ENCODE results near the gene HNRNPDL.

HNRNPDL gene

GRCh38 chr4:82452026-82452425 lies 21.8 kb upstream of the HNRNPDL start:
- TF ChIP-seq POLR2AphosphoS5 (IDR thresholded peaks at IDR 0.05; ENCODE audit: low read depth) (no peak), SPI1 (IDR thresholded peaks at IDR 0.05; ENCODE audit: borderline replicate concordance, low read depth) (no peak), GABPA (IDR thresholded peaks at IDR 0.05; ENCODE audit: low read depth) (no peak), REST (IDR thresholded peaks at IDR 0.05; ENCODE audit: insufficient replicate concordance, low read depth) (no peak), CTCF (IDR thresholded peaks at IDR 0.05; ENCODE audit: insufficient read depth, low read length) (no peak)
- Histone ChIP-seq H3K27me3 (ENCODE audit: insufficient read depth, poor library complexity, severe bottlenecking) (no peaks in the 10 kb centered on the region), H3K27ac (replicated peaks) (no peak overlapping the region), H3K4me3 (replicated peaks; ENCODE audit: insufficient read depth, low read length) (no peak overlapping the region)
- DNase-seq (ENCODE audit: low read depth in 1 of 2, low spot score in 1 of 2): no peak

GRCh38 chr4:82450966-82451755 lies 20.9 kb upstream of the HNRNPDL start:
- H3K4me3 ChIP-seq (replicated peaks; ENCODE audit: insufficient read depth, low read length): no peak overlapping the region
- no peak overlapping the region for H3K27ac ChIP-seq (replicated peaks)
- TF ChIP-seq SPI1 (IDR thresholded peaks at IDR 0.05; ENCODE audit: borderline replicate concordance, low read depth) (no peak), GABPA (IDR thresholded peaks at IDR 0.05; ENCODE audit: low read depth) (no peak), REST (IDR thresholded peaks at IDR 0.05; ENCODE audit: insufficient replicate concordance, low read depth) (no peak), POLR2AphosphoS5 (IDR thresholded peaks at IDR 0.05; ENCODE audit: low read depth) (no peak), CTCF (IDR thresholded peaks at IDR 0.05; ENCODE audit: insufficient read depth, low read length) (no peak)

GRCh38 chr4:82447886-82448285 lies 17.6 kb upstream of the HNRNPDL start:
- no peak for DNase-seq (ENCODE audit: low read depth in 1 of 2, low spot score in 1 of 2)
- Histone ChIP-seq H3K27ac (replicated peaks) (no peak overlapping the region), H3K4me3 (replicated peaks; ENCODE audit: insufficient read depth, low read length) (no peak overlapping the region), H3K27me3 (ENCODE audit: insufficient read depth, poor library complexity, severe bottlenecking) (no peaks in the 10 kb centered on the region)
- TF ChIP-seq SPI1 (IDR thresholded peaks at IDR 0.05; ENCODE audit: borderline replicate concordance, low read depth): no peak
- TF ChIP-seq POLR2AphosphoS5 (IDR thresholded peaks at IDR 0.05; ENCODE audit: low read depth): no peak
- TF ChIP-seq GABPA (IDR thresholded peaks at IDR 0.05; ENCODE audit: low read depth): no peak
- no peak for TF ChIP-seq CTCF (IDR thresholded peaks at IDR 0.05; ENCODE audit: insufficient read depth, low read length)
- no peak for TF ChIP-seq REST (IDR thresholded peaks at IDR 0.05; ENCODE audit: insufficient replicate concordance, low read depth)

More at GRCh38 chr4:82450966-82451755, 20.9 kb upstream of the HNRNPDL start:
- DNase-seq (ENCODE audit: low read depth in 1 of 2, low spot score in 1 of 2): no peak
- no peaks in the 10 kb centered on the region for H3K27me3 ChIP-seq (ENCODE audit: insufficient read depth, poor library complexity, severe bottlenecking)

Measured in HL-60 (cell line).